HUES6 (cell line): ENCODE results near the gene CTDSP2.
A peak's percentile ranks its signal among the peaks of the same experiment; 100 is the strongest.
"Not testable (repeated sequence)": the region's sequence is repeated elsewhere in the genome, so short reads cannot be mapped to it uniquely, and the experiment has no call there.

Experiments used
- H3K27ac ChIP-seq: 2 replicates; pipeline ENCODE4 v1.7.0; 2013; ENCODE audit warnings: low read depth, mild to moderate bottlenecking, low read length, inconsistent platforms
- H3K27me3 ChIP-seq: 2 replicates; pipeline ENCODE4 v1.6.1; 2013; ENCODE audit warnings: low read length; ENCODE audit not compliant: control insufficient read depth, insufficient read depth
- H3K36me3 ChIP-seq: 2 replicates; pipeline ENCODE4 v1.6.1; 2013; ENCODE audit warnings: low read length; ENCODE audit not compliant: control insufficient read depth, insufficient read depth
- H3K4me1 ChIP-seq: 2 replicates; pipeline ENCODE4 v1.6.1; 2013; ENCODE audit warnings: low read length; ENCODE audit not compliant: control insufficient read depth, insufficient read depth
- H3K4me3 ChIP-seq: 2 replicates; pipeline ENCODE4 v1.5.1; 2013; ENCODE audit warnings: low read depth, low read length
- H3K9ac ChIP-seq: one replicate; pipeline ENCODE4 v1.6.1; 2013; ENCODE audit warnings: mild to moderate bottlenecking, low read length
- H3K9me3 ChIP-seq: 2 replicates; pipeline ENCODE4 v1.6.1; 2013; ENCODE audit warnings: low read depth, low read length; ENCODE audit not compliant: control insufficient read depth, insufficient read depth

The CTDSP2 gene

GRCh38 chr12:57776247-57776587 lies 70.3 kb downstream of the CTDSP2 start:
- no peak overlapping the region for H3K4me3 ChIP-seq
- H3K9me3 ChIP-seq = no peaks in the 10 kb centered on the region
- H3K27me3 ChIP-seq = no peaks in the 10 kb centered on the region
- H3K36me3 ChIP-seq = no peaks in the 10 kb centered on the region
- no peaks in the 10 kb centered on the region for H3K4me1 ChIP-seq
- no peak overlapping the region for H3K27ac ChIP-seq
- no peak overlapping the region for H3K9ac ChIP-seq

- H3K9ac ChIP-seq = no peak overlapping the region
- H3K4me3 ChIP-seq = no peak overlapping the region
- H3K27me3 ChIP-seq = no peaks in the 10 kb centered on the region
- no peaks in the 10 kb centered on the region for H3K9me3 ChIP-seq
- H3K36me3 ChIP-seq = peaks cover 3% of the 10 kb centered on the region
- H3K27ac ChIP-seq = no peak overlapping the region
- H3K4me1 ChIP-seq = no peaks in the 10 kb centered on the region
Measured at GRCh38 chr12:57775563-57776246, 70.8 kb downstream of the CTDSP2 start.

GRCh38 chr12:57775044-57775443 lies 71.5 kb downstream of the CTDSP2 start:
- H3K27ac ChIP-seq = no peak overlapping the region
- H3K27me3 ChIP-seq = no peaks in the 10 kb centered on the region
- H3K9me3 ChIP-seq = no peaks in the 10 kb centered on the region
- H3K4me3 ChIP-seq = no peak overlapping the region
- H3K36me3 ChIP-seq = peaks cover 9% of the 10 kb centered on the region
- H3K4me1 ChIP-seq = no peaks in the 10 kb centered on the region
- H3K9ac ChIP-seq = no peak overlapping the region

GRCh38 chr12:57774634-57775033 lies 71.9 kb downstream of the CTDSP2 start:
- H3K9ac ChIP-seq, H3K4me3 ChIP-seq, H3K27ac ChIP-seq, H3K9me3 ChIP-seq, H3K4me1 ChIP-seq, H3K27me3 ChIP-seq: not testable (repeated sequence)
- peaks cover 14% of the 10 kb centered on the region for H3K36me3 ChIP-seq

- peaks cover 28% of the 10 kb centered on the region for H3K36me3 ChIP-seq
- no peaks in the 10 kb centered on the region for H3K4me1 ChIP-seq
- H3K9ac ChIP-seq = peak within 1 kb of the TSS; percentile 97
- no peaks in the 10 kb centered on the region for H3K9me3 ChIP-seq
- peak within 1 kb of the TSS; percentile 79 for H3K4me3 ChIP-seq
- H3K27ac ChIP-seq = peak within 1 kb of the TSS; percentile 91
- H3K27me3 ChIP-seq = no peaks in the 10 kb centered on the region
Measured at GRCh38 chr12:57772429-57773322, 73.9 kb downstream of the CTDSP2 start, which contains the start of gene EEF1AKMT3. Gene EEF1AKMT3 (plus strand): TSS chr12:57772614. CDS start chr12:57772725, 111 bp downstream.

GRCh38 chr12:57771873-57772428 lies 74.6 kb downstream of the CTDSP2 start, which contains the start of gene METTL1:
Gene METTL1 (minus strand): TSS chr12:57772105. CDS start chr12:57772083, 22 bp downstream.
- Histone ChIP-seq H3K27me3 (peaks cover 7% of the 10 kb centered on the region), H3K4me3 (peak within 1 kb of the TSS; percentile 79), H3K9ac (peak within 1 kb of the TSS; percentile 97), H3K4me1 (peaks cover 6% of the 10 kb centered on the region), H3K36me3 (peaks cover 28% of the 10 kb centered on the region), H3K27ac (peak within 1 kb of the TSS; percentile 91), H3K9me3 (no peaks in the 10 kb centered on the region)

GRCh38 chr12:57771236-57771872 lies 75.2 kb downstream of the CTDSP2 start:
- peak overlapping the region; percentile 97 for H3K9ac ChIP-seq
- H3K9me3 ChIP-seq = no peaks in the 10 kb centered on the region
- peaks cover 13% of the 10 kb centered on the region for H3K27me3 ChIP-seq
- peaks cover 28% of the 10 kb centered on the region for H3K36me3 ChIP-seq
- H3K27ac ChIP-seq = peak overlapping the region; percentile 91
- H3K4me1 ChIP-seq = peaks cover 12% of the 10 kb centered on the region
- peak overlapping the region; percentile 79 for H3K4me3 ChIP-seq

GRCh38 chr12:57770734-57771133 lies 75.8 kb downstream of the CTDSP2 start:
- no peak overlapping the region for H3K27ac ChIP-seq
- no peak overlapping the region for H3K9ac ChIP-seq
- H3K4me1 ChIP-seq = peaks cover 17% of the 10 kb centered on the region
- peaks cover 28% of the 10 kb centered on the region for H3K36me3 ChIP-seq
- H3K4me3 ChIP-seq = 0 out of 2 replicates have a peak overlapping the region, but pooled peaks have one; percentile 79
- H3K27me3 ChIP-seq = peaks cover 19% of the 10 kb centered on the region
- no peaks in the 10 kb centered on the region for H3K9me3 ChIP-seq
